ENCODE measurements around the gene DGKH.

Gene DGKH

GRCh38 chr13:42002066-42002465 lies 46.4 kb upstream of the DGKH start:
- H3K4me2 ChIP-seq (ENCODE audit: low read length), result no peak overlapping the region

GRCh38 chr13:42007844-42008243 lies 40.6 kb upstream of the DGKH start:
- TF ChIP-seq EZH2phosphoT487 (IDR thresholded peaks at IDR 0.05; ENCODE audit: borderline replicate concordance, low read length) (no peak), CTCF (IDR thresholded peaks at IDR 0.05; ENCODE audit: low read depth, low read length, poor library complexity, severe bottlenecking) (no peak)
- Histone ChIP-seq H3K9me3 (ENCODE audit: control insufficient read depth, insufficient read depth, low read length) (no peaks in the 10 kb centered on the region), H3F3A (ENCODE audit: control insufficient read depth, insufficient read depth) (no peaks in the 10 kb centered on the region), H3K27ac (ENCODE audit: low read depth, low read length) (no peak overlapping the region), H4K20me1 (ENCODE audit: control insufficient read depth, insufficient read depth, low read depth, low read length) (no peaks in the 10 kb centered on the region), H3K27me3 (ENCODE audit: control insufficient read depth, low read length) (no peaks in the 10 kb centered on the region), H3K4me1 (ENCODE audit: control insufficient read depth, low read length) (no peaks in the 10 kb centered on the region), H3K4me2 (ENCODE audit: low read length) (no peak overlapping the region), H3K36me3 (ENCODE audit: control insufficient read depth, low read length) (no peaks in the 10 kb centered on the region), H3K9me2 (replicated peaks; ENCODE audit: control insufficient read depth, low read length) (no peaks in the 10 kb centered on the region), H3K79me2 (ENCODE audit: control insufficient read depth, low read length) (no peaks in the 10 kb centered on the region), H3K4me3 (ENCODE audit: low read length) (no peak overlapping the region)

More at GRCh38 chr13:42002066-42002465, 46.4 kb upstream of the DGKH start:
- no peaks in the 10 kb centered on the region for H3K4me1 ChIP-seq (ENCODE audit: control insufficient read depth, low read length)
- no peak overlapping the region for H3K27ac ChIP-seq (ENCODE audit: low read depth, low read length)
- H3F3A ChIP-seq (ENCODE audit: control insufficient read depth, insufficient read depth), result no peaks in the 10 kb centered on the region
- no peaks in the 10 kb centered on the region for H4K20me1 ChIP-seq (ENCODE audit: control insufficient read depth, insufficient read depth, low read depth, low read length)
- no peaks in the 10 kb centered on the region for H3K9me3 ChIP-seq (ENCODE audit: control insufficient read depth, insufficient read depth, low read length)
- peaks cover 5% of the 10 kb centered on the region; the same call in 1 of the 2 replicates for H3K27me3 ChIP-seq (ENCODE audit: control insufficient read depth, low read length)
- no peak overlapping the region for H3K4me3 ChIP-seq (ENCODE audit: low read length)
- no peaks in the 10 kb centered on the region for H3K79me2 ChIP-seq (ENCODE audit: control insufficient read depth, low read length)
- no peaks in the 10 kb centered on the region for H3K36me3 ChIP-seq (ENCODE audit: control insufficient read depth, low read length)
- TF ChIP-seq CTCF (IDR thresholded peaks at IDR 0.05; ENCODE audit: low read depth, low read length, poor library complexity, severe bottlenecking), result no peak
- no peak for TF ChIP-seq EZH2phosphoT487 (IDR thresholded peaks at IDR 0.05; ENCODE audit: borderline replicate concordance, low read length)
- H3K9me2 ChIP-seq (replicated peaks; ENCODE audit: control insufficient read depth, low read length), result no peaks in the 10 kb centered on the region

GRCh38 chr13:42009057-42009456 lies 39.4 kb upstream of the DGKH start:
- Histone ChIP-seq H3K4me1 (ENCODE audit: control insufficient read depth, low read length) (no peaks in the 10 kb centered on the region), H3F3A (ENCODE audit: control insufficient read depth, insufficient read depth) (no peaks in the 10 kb centered on the region), H3K9me2 (replicated peaks; ENCODE audit: control insufficient read depth, low read length) (no peaks in the 10 kb centered on the region), H4K20me1 (ENCODE audit: control insufficient read depth, insufficient read depth, low read depth, low read length) (no peaks in the 10 kb centered on the region), H3K36me3 (ENCODE audit: control insufficient read depth, low read length) (no peaks in the 10 kb centered on the region), H3K4me2 (ENCODE audit: low read length) (no peak overlapping the region), H3K9me3 (ENCODE audit: control insufficient read depth, insufficient read depth, low read length) (no peaks in the 10 kb centered on the region), H3K27ac (ENCODE audit: low read depth, low read length) (no peak overlapping the region), H3K27me3 (ENCODE audit: control insufficient read depth, low read length) (no peaks in the 10 kb centered on the region), H3K4me3 (ENCODE audit: low read length) (no peak overlapping the region), H3K79me2 (ENCODE audit: control insufficient read depth, low read length) (no peaks in the 10 kb centered on the region)
- TF ChIP-seq CTCF (IDR thresholded peaks at IDR 0.05; ENCODE audit: low read depth, low read length, poor library complexity, severe bottlenecking) (no peak), EZH2phosphoT487 (IDR thresholded peaks at IDR 0.05; ENCODE audit: borderline replicate concordance, low read length) (no peak)
